ENCODE results near the gene DBF4B.

The DBF4B gene

DNA sequence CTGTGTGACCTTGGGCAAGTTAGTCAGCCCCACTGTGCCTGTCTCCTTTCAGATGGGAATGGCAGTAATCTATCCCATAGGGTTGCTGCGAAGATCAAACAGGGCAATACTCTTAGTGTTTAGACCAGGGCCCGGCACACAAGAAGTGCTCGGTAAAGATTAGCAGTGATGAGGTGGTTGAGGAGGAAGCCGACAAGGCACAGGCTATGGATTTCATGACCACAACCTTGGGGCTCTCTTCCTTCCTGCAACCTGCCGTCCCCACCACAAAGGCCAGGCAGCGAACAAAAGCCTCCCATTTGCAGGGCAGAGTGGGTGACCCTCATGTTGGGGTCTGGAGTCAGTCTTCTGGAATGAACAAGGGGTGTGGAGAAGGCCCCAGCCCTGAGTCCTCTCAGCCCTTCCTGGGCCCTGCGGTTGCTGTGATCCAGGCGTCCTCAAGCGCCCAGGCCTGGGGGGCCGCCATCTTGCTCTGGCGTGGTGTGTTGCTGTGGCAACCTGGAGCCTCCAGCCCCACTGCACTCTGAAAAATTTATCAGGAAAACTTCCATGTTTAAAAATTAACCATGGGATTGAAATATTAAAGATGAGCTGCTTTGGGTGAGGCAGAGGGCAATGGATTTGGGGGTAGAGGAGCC lies 60.2 kb downstream of the DBF4B start:
- H3K4me3 ChIP-seq (ENCODE audit: control insufficient read depth, low read depth, low read length) = no peak overlapping the region
- TF ChIP-seq, protein P1, sequence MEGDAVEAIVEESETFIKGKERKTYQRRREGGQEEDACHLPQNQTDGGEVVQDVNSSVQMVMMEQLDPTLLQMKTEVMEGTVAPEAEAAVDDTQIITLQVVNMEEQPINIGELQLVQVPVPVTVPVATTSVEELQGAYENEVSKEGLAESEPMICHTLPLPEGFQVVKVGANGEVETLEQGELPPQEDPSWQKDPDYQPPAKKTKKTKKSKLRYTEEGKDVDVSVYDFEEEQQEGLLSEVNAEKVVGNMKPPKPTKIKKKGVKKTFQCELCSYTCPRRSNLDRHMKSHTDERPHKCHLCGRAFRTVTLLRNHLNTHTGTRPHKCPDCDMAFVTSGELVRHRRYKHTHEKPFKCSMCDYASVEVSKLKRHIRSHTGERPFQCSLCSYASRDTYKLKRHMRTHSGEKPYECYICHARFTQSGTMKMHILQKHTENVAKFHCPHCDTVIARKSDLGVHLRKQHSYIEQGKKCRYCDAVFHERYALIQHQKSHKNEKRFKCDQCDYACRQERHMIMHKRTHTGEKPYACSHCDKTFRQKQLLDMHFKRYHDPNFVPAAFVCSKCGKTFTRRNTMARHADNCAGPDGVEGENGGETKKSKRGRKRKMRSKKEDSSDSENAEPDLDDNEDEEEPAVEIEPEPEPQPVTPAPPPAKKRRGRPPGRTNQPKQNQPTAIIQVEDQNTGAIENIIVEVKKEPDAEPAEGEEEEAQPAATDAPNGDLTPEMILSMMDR (IDR thresholded peaks at IDR 0.05; ENCODE audit: control insufficient read depth, insufficient read depth, low read depth, low read length, missing control alignments) = no peak
- no peak for DNase-seq (ENCODE audit: low read depth)

DNA sequence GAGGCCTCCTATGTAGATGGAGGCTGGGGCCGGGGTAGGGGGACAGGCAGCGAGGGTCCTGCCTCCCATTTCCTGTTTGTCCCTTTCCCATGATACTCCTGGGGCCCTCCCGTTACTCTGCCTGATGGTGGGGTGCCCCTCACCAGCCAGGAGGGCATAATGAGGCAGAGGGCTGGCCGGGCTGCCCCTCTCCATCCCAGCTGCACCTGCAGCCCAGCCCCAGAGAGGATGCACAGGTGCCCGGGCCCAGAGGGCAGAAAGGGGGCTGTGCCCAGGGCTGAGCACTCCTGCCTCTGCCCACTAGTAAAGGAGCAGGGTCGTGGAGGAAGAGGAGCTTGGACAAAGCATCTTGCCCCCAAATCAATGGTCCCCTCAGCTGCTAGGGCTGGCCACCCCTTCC lies 60.8 kb downstream of the DBF4B start:
- TF ChIP-seq, protein P1 (IDR thresholded peaks at IDR 0.05; ENCODE audit: control insufficient read depth, insufficient read depth, low read depth, low read length, missing control alignments) = no peak
- no peak for DNase-seq (ENCODE audit: low read depth)
- H3K4me3 ChIP-seq (ENCODE audit: control insufficient read depth, low read depth, low read length) = no peak overlapping the region

DNA sequence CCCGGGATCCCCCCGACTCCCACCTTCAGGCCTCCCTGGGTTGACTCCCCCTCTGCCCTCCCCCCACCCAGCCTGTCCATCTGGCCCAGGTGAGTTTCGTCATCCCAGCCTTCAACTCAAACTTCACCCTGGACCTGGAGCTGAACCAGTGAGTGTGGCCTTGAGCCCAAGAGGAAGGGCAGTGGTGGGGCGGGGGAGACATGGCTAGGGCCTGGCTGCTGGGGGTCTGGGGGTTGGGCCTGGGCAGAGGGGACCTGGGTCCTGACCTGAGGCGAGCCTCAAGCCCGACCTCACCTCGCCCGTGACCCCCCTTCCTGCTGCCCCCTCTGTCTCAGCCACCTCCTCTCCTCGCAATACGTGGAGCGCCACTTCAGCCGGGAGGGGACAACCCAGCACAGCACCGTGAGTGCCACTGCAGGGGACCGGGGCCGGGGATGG lies 61.2 kb downstream of the DBF4B start:
- TF ChIP-seq, protein P1 (IDR thresholded peaks at IDR 0.05; ENCODE audit: control insufficient read depth, insufficient read depth, low read depth, low read length, missing control alignments) = no peak
- no peak overlapping the region for H3K4me3 ChIP-seq (ENCODE audit: control insufficient read depth, low read depth, low read length)
- DNase-seq (ENCODE audit: low read depth) = no peak

DNA sequence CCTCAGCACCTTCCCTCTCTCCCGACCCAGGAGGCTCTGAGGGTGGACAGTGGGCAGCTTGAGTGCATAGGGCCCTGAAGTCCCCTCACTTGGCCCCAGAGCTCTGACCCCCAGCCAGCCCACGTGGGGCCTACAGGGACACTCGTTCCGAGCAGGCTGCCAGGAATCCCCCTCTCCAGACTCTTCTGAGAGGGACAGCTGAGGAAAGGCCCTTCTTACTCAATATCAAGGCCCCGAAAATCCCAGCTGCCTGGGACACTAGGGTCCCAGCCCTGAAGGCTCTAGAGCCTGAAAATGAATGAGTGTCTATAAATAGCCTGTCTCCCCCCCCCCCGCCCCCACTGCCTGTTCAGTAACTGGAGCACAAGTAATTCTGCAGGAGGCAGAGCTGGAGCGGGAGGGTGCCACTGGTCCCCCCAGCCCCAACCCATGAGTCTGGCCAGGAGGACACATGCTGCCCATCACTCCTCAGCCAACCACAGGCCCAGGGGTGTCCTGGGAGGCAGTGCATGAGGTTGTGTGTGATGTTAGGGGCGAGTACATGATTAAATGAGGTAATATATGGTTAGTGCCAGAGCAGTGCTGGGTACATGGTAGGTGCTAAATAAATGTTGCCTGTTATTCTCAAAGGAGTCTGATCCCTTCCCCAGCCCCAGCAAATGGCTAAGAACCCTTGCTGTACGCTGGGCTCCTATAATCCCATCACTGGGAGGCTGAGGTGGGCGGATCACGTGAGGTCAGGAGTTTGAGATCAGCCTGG lies 61.9 kb downstream of the DBF4B start:
- TF ChIP-seq, protein P1 (IDR thresholded peaks at IDR 0.05; ENCODE audit: control insufficient read depth, insufficient read depth, low read depth, low read length, missing control alignments) = no peak
- H3K4me3 ChIP-seq (ENCODE audit: control insufficient read depth, low read depth, low read length) = no peak overlapping the region
- no peak for DNase-seq (ENCODE audit: low read depth)

DNA sequence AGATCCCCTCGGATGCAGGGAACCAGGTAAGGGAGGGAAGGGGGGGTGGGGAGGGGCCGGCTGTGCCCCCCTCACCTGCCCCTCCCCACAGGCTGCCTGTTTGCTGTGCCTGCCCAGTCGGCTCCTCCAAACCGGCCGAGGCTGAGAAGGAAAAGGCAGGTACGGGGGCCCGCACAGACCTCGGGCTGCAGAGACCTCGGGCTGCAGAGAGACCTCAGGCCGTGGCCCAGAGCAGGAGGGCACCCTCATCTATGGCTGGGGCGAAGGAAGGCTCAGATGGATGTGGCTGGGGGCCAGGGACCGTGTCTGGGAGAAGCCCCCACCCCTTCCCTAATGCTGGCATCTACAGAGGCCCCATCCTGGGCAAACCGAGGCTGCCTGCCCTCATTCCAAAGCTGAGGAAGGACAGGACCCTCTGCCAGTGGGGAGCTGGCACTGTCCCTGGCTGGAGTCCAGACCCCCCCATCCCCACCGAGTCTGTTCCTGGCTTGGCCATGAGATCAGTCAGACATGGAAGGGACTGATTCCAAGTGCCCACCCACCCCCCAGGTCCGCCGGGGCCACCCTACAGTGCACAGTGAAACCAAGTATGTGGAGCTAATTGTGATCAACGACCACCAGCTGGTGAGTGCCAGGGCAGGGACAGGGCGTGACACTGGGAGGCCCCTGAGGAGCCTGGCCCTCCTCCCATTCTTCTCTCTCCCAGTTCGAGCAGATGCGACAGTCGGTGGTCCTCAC lies 64.0 kb downstream of the DBF4B start:
- TF ChIP-seq, protein P1 (IDR thresholded peaks at IDR 0.05; ENCODE audit: control insufficient read depth, insufficient read depth, low read depth, low read length, missing control alignments) = no peak
- DNase-seq (ENCODE audit: low read depth) = no peak
- no peak overlapping the region for H3K4me3 ChIP-seq (ENCODE audit: control insufficient read depth, low read depth, low read length)

DNA sequence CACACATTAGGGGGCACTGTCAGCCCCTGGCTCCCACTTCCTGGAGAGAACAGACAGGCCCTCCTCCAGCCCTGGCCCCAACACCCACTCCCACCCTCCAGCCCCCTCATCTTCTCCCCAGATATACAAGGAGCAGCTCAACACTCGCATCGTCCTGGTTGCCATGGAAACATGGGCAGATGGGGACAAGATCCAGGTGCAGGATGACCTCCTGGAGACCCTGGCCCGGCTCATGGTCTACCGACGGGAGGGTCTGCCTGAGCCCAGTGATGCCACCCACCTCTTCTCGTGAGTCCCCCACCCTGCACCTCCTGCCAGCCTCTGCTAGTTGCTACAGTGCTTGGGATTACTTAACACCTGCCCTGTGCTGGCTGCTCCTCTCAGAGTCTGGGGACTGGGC lies 64.7 kb downstream of the DBF4B start:
- no peak for DNase-seq (ENCODE audit: low read depth)
- TF ChIP-seq, protein P1 (IDR thresholded peaks at IDR 0.05; ENCODE audit: control insufficient read depth, insufficient read depth, low read depth, low read length, missing control alignments) = no peak
- no peak overlapping the region for H3K4me3 ChIP-seq (ENCODE audit: control insufficient read depth, low read depth, low read length)
